ENCODE results near the gene MYH9. TPM values are rescaled to one million over a fixed set of nuclear protein-coding genes. Genes with fewer than 3 reads are reported as not detected.
A peak's percentile ranks its signal among the peaks of the same experiment; 100 is the strongest.

MYH9 gene
- total RNA-seq, 1 experiment from 2014 or later: 758 TPM

GRCh38 chr22:36284171-36284571, 103.6 kb downstream of the MYH9 start:
- H3K9me2 ChIP-seq (ENCODE audit: insufficient read depth): no peaks in the 10 kb centered on the region
- ChIA-PET CTCF (no interaction called here), POLR2A (ENCODE audit: unreplicated experiment) (no interaction called here)
- H3K79me2 ChIP-seq (ENCODE audit: low read depth): no peaks in the 10 kb centered on the region
- no peaks in the 10 kb centered on the region for H3K27me3 ChIP-seq (ENCODE audit: insufficient read depth, low read depth)
- no peaks in the 10 kb centered on the region for H3K9me3 ChIP-seq (ENCODE audit: insufficient read depth, low read depth)
- H2AFZ ChIP-seq: no peak overlapping the region
- peaks cover 39% of the 10 kb centered on the region for H3K36me3 ChIP-seq (ENCODE audit: low read depth)
- intact Hi-C loops (cut with micrococcal nuclease; ENCODE audit: unreplicated experiment): no loop called here
- no peak overlapping the region for H3K4me3 ChIP-seq
- peaks cover 68% of the 10 kb centered on the region for H4K20me1 ChIP-seq (ENCODE audit: insufficient read depth)
- no peak overlapping the region for H3K27ac ChIP-seq
- no peaks in the 10 kb centered on the region for H3K4me1 ChIP-seq (replicated peaks; ENCODE audit: insufficient read depth)
- H3F3A ChIP-seq (ENCODE audit: insufficient read depth, low read depth): peaks cover 98% of the 10 kb centered on the region
- peak in 1 of 2 experiments; percentile 19 for DNase-seq
- no TSS peak for BruUV-seq (replicated peaks)
- H3K4me2 ChIP-seq: no peak overlapping the region
- TF ChIP-seq EZH2 (IDR thresholded peaks at IDR 0.05; ENCODE audit: low read depth) (no peak), CTCF (conservative IDR thresholded peaks at IDR 0.05) (no peak)

- DNase-seq: no peak
- no peak overlapping the region for H3K4me3 ChIP-seq
- H3K27ac ChIP-seq: no peak overlapping the region
- H2AFZ ChIP-seq: no peak overlapping the region
- H4K20me1 ChIP-seq (ENCODE audit: insufficient read depth): peaks cover 64% of the 10 kb centered on the region
- H3K9me2 ChIP-seq (ENCODE audit: insufficient read depth): no peaks in the 10 kb centered on the region
- H3K4me2 ChIP-seq: no peak overlapping the region
- no peaks in the 10 kb centered on the region for H3K9me3 ChIP-seq (ENCODE audit: insufficient read depth, low read depth)
- H3F3A ChIP-seq (ENCODE audit: insufficient read depth, low read depth): peaks cover 97% of the 10 kb centered on the region
- H3K79me2 ChIP-seq (ENCODE audit: low read depth): no peaks in the 10 kb centered on the region
- TF ChIP-seq EZH2 (IDR thresholded peaks at IDR 0.05; ENCODE audit: low read depth): no peak
- TF ChIP-seq CTCF (conservative IDR thresholded peaks at IDR 0.05): no peak
- intact Hi-C loops (cut with micrococcal nuclease; ENCODE audit: unreplicated experiment): no loop called here
- H3K4me1 ChIP-seq (replicated peaks; ENCODE audit: insufficient read depth): no peaks in the 10 kb centered on the region
- POLR2A ChIA-PET (ENCODE audit: unreplicated experiment): no interaction called here
- BruUV-seq (replicated peaks): no TSS peak
- peaks cover 25% of the 10 kb centered on the region for H3K36me3 ChIP-seq (ENCODE audit: low read depth)
- no peaks in the 10 kb centered on the region for H3K27me3 ChIP-seq (ENCODE audit: insufficient read depth, low read depth)
- CTCF ChIA-PET: no interaction called here
Measured at GRCh38 chr22:36282328-36282831, 105.4 kb downstream of the MYH9 start.

GRCh38 chr22:36281781-36282327, 105.9 kb downstream of the MYH9 start:
- no peaks in the 10 kb centered on the region for H3K27me3 ChIP-seq (ENCODE audit: insufficient read depth, low read depth)
- ChIA-PET POLR2A (ENCODE audit: unreplicated experiment) (no interaction called here), CTCF (no interaction called here)
- H3K27ac ChIP-seq: no peak overlapping the region
- peaks cover 58% of the 10 kb centered on the region for H4K20me1 ChIP-seq (ENCODE audit: insufficient read depth)
- DNase-seq: peak in 1 of 2 experiments; percentile 24
- intact Hi-C loops (cut with micrococcal nuclease; ENCODE audit: unreplicated experiment): no loop called here
- BruUV-seq (replicated peaks): TSS peak; percentile 68
- H3K79me2 ChIP-seq (ENCODE audit: low read depth): no peaks in the 10 kb centered on the region
- H3K4me1 ChIP-seq (replicated peaks; ENCODE audit: insufficient read depth): no peaks in the 10 kb centered on the region
- H2AFZ ChIP-seq: no peak overlapping the region
- no peak overlapping the region for H3K4me2 ChIP-seq
- H3K9me3 ChIP-seq (ENCODE audit: insufficient read depth, low read depth): no peaks in the 10 kb centered on the region
- no peaks in the 10 kb centered on the region for H3K9me2 ChIP-seq (ENCODE audit: insufficient read depth)
- H3F3A ChIP-seq (ENCODE audit: insufficient read depth, low read depth): peaks cover 94% of the 10 kb centered on the region
- H3K4me3 ChIP-seq: no peak overlapping the region
- no peak for TF ChIP-seq EZH2 (IDR thresholded peaks at IDR 0.05; ENCODE audit: low read depth)
- no peak for TF ChIP-seq CTCF (conservative IDR thresholded peaks at IDR 0.05)
- peaks cover 21% of the 10 kb centered on the region for H3K36me3 ChIP-seq (ENCODE audit: low read depth)
